ENCODE measurements around the gene HOXC12.

GRCh38 chr12:53940443-53941014 is 14.2 kb upstream of the HOXC12 start:
- no peak for TF ChIP-seq CTCF (IDR thresholded peaks at IDR 0.05)
- TF ChIP-seq SIN3A (IDR thresholded peaks at IDR 0.05; ENCODE audit: borderline replicate concordance, insufficient read depth, low read depth, low read length) = 0 out of 2 replicates have a peak, but pooled peaks have one; percentile 12
- no peak for TF ChIP-seq REST (IDR thresholded peaks at IDR 0.05; ENCODE audit: insufficient read depth in 1 of 2, low read depth in 2 of 2, low read length in 1 of 2)

Data from Panc1 (cell line).